Mesendoderm (in vitro differentiated cells): ENCODE results near the gene AIP.

ENCODE experiments used
- DNase-seq: peaks from one replicate; pipeline ENCODE4 v3.0.0; 2013
- H2AK5ac ChIP-seq: 2 replicates; pipeline ENCODE4 v1.6.1; 2013; ENCODE audit warnings: low read length, inconsistent platforms
- H2BK120ac ChIP-seq: 2 replicates; pipeline ENCODE4 v1.6.1; 2013; ENCODE audit warnings: low read depth, mild to moderate bottlenecking, low read length, moderate library complexity, mixed read lengths
- H2BK15ac ChIP-seq: replicated peaks from 2 replicates; pipeline ENCODE4 v1.6.1; 2013; ENCODE audit warnings: low read depth, mild to moderate bottlenecking, moderate library complexity
- H2BK5ac ChIP-seq: 2 replicates; pipeline ENCODE4 v1.6.1; 2013; ENCODE audit warnings: low read length, inconsistent platforms
- H3K18ac ChIP-seq: 2 replicates; pipeline ENCODE4 v1.6.1; 2013; ENCODE audit warnings: mild to moderate bottlenecking, low read length, mixed read lengths
- H3K23ac ChIP-seq: one replicate; pipeline ENCODE4 v1.6.1; 2013; ENCODE audit warnings: low read length
- H3K27ac ChIP-seq: 2 replicates; pipeline ENCODE4 v1.5.1; 2013; ENCODE audit warnings: low read depth, mild to moderate bottlenecking, inconsistent platforms, low read length, moderate library complexity
- H3K27me3 ChIP-seq: 2 replicates; pipeline ENCODE4 v1.6.1; 2013; ENCODE audit warnings: low read length, control low read depth, mild to moderate bottlenecking, inconsistent platforms; ENCODE audit not compliant: insufficient read depth, poor library complexity
- H3K36me3 ChIP-seq: 2 replicates; pipeline ENCODE4 v1.6.1; 2013; ENCODE audit warnings: low read length, inconsistent platforms; ENCODE audit not compliant: control insufficient read depth, insufficient read depth
- H3K4ac ChIP-seq: one replicate; pipeline ENCODE4 v1.6.1; 2013; ENCODE audit warnings: low read depth, mild to moderate bottlenecking, low read length, moderate library complexity
- H3K4me1 ChIP-seq: 2 replicates; pipeline ENCODE4 v1.6.1; 2013; ENCODE audit warnings: low read depth, low read length, inconsistent platforms; ENCODE audit not compliant: control insufficient read depth
- H3K4me2 ChIP-seq: 2 replicates; pipeline ENCODE4 v1.6.1; 2013; ENCODE audit warnings: low read length
- H3K4me3 ChIP-seq: 2 replicates; pipeline ENCODE4 v1.5.1; 2013; ENCODE audit warnings: mild to moderate bottlenecking, low read length
- H3K56ac ChIP-seq: one replicate; pipeline ENCODE4 v1.6.1; 2013; ENCODE audit warnings: low read length
- H3K79me1 ChIP-seq: 2 replicates; pipeline ENCODE4 v1.6.1; 2013; ENCODE audit warnings: low read length, inconsistent platforms
- H3K79me2 ChIP-seq: 2 replicates; pipeline ENCODE4 v1.6.1; 2013; ENCODE audit warnings: mild to moderate bottlenecking, low read length; ENCODE audit not compliant: control insufficient read depth, insufficient read depth
- H3K9ac ChIP-seq: 2 replicates; pipeline ENCODE4 v1.6.1; 2013; ENCODE audit warnings: low read length, inconsistent platforms
- H4K5ac ChIP-seq: one replicate; pipeline ENCODE4 v1.6.1; 2013; ENCODE audit warnings: low read length
- H4K8ac ChIP-seq: one replicate; pipeline ENCODE4 v1.6.1; 2013; ENCODE audit warnings: low read depth, mild to moderate bottlenecking, control low read depth, low read length, moderate library complexity
- WGBS: extraction: QIAGEN DNeasy Blood & Tissue Kit; methylation state at CpG from one replicate; pipeline ENCODE4 v1.1.7; 2013; ENCODE audit warnings: low lambda C conversion rate, missing lambda C conversion rate; ENCODE audit not compliant: insufficient coverage; ENCODE audit errors: extremely low coverage; 5-methylcytosine and 5-hydroxymethylcytosine counted together

AIP gene

GRCh38 chr11:67436459-67437081, 46.3 kb upstream of the AIP start:
- Histone ChIP-seq H3K27me3 (no peaks in the 10 kb centered on the region), H3K79me1 (no peaks in the 10 kb centered on the region), H3K18ac (peak overlapping the region; percentile 29), H2BK5ac (peak overlapping the region; percentile 6), H3K4me2 (no peak overlapping the region), H3K4ac (peak overlapping the region; percentile 20), H3K4me1 (peaks cover 2% of the 10 kb centered on the region), H4K5ac (no peak overlapping the region), H3K27ac (peak overlapping the region; percentile 76), H3K36me3 (peaks cover 2% of the 10 kb centered on the region), H2AK5ac (no peak overlapping the region), H4K8ac (no peak overlapping the region), H3K23ac (no peak overlapping the region), H3K4me3 (no peak overlapping the region), H2BK15ac (no peak overlapping the region), H3K79me2 (no peaks in the 10 kb centered on the region), H3K56ac (peak overlapping the region; percentile 77), H3K9ac (peak overlapping the region; percentile 42), H2BK120ac (no peak overlapping the region)
- no CpG with 5 or more reads among the region's 6 CpGs for WGBS
- peak; percentile 96 for DNase-seq

DNA sequence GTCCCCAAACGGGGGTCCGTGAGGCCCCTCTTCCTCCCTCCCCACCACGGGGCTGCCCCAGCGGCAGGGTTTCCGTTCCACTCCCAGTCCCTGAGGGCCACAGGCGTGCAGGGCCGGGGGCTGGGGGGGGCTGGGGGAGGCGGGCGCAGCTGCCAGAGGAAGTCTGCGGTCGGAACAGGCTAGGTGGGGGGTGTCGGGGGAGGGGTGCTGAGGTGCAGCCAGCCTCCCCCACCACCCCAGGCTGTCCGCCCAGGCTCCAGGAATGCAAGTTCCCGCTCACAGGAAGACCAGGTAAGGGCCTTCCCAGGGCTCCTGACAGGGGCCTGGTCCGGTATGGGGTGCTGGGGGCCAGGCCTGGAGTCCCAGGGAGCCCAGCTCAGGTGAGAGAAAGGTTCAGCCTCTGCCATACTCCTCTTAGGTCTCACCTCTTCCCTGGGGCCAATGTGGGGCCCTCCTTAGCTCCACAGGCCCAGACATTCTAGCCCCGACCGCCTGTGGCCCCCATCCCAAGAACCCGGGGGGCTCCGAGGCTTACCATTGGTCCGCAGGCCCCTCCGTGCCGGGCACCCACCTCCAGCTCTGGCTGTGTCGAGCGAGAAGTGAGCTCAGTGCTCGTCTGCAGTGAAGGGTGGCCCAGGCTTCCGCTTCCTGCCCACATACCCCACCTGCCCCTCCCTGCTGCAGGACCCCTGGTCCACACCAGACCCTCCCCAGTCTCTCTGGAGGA, 45.6 kb upstream of the AIP start, which contains the start of gene PTPRCAP:
PTPRCAP (minus strand) TSS at position 601 of the 727 bp plus-strand sequence; CDS start at position 538, 63 bp downstream.
- Histone ChIP-seq H3K27me3 (no peaks in the 10 kb centered on the region), H3K4me1 (peaks cover 2% of the 10 kb centered on the region), H2BK5ac (peak within 1 kb of the TSS; percentile 6), H3K56ac (peak within 1 kb of the TSS; percentile 77), H4K5ac (no peak within 1 kb of the TSS), H3K79me2 (no peaks in the 10 kb centered on the region), H3K36me3 (peaks cover 2% of the 10 kb centered on the region), H3K23ac (no peak within 1 kb of the TSS), H3K4me2 (no peak within 1 kb of the TSS), H3K9ac (peak within 1 kb of the TSS; percentile 47), H2AK5ac (no peak within 1 kb of the TSS), H3K4me3 (no peak within 1 kb of the TSS), H2BK120ac (no peak within 1 kb of the TSS), H3K27ac (peak within 1 kb of the TSS; percentile 75), H2BK15ac (no peak within 1 kb of the TSS), H3K18ac (peak within 1 kb of the TSS; percentile 29), H4K8ac (no peak within 1 kb of the TSS), H3K4ac (peak within 1 kb of the TSS; percentile 20), H3K79me1 (no peaks in the 10 kb centered on the region)
- WGBS: no CpG with 5 or more reads among the region's 26 CpGs
- DNase-seq: peak; percentile 71

- Histone ChIP-seq H2BK5ac (no peak overlapping the region), H3K79me2 (no peaks in the 10 kb centered on the region), H2BK120ac (no peak overlapping the region), H4K5ac (no peak overlapping the region), H2BK15ac (no peak overlapping the region), H3K27ac (peak overlapping the region; percentile 75), H2AK5ac (no peak overlapping the region), H3K4me2 (no peak overlapping the region), H3K79me1 (no peaks in the 10 kb centered on the region), H3K4ac (no peak overlapping the region), H3K4me3 (no peak overlapping the region), H3K56ac (peak overlapping the region; percentile 58), H3K27me3 (no peaks in the 10 kb centered on the region), H3K23ac (no peak overlapping the region), H3K9ac (peak overlapping the region; percentile 47), H3K18ac (peak overlapping the region; percentile 10), H3K4me1 (peaks cover 2% of the 10 kb centered on the region), H4K8ac (no peak overlapping the region), H3K36me3 (peaks cover 2% of the 10 kb centered on the region)
- no peak for DNase-seq
- WGBS: no CpG with 5 or more reads among the region's 3 CpGs
Measured at GRCh38 chr11:67437809-67438157, 45.0 kb upstream of the AIP start.

DNA sequence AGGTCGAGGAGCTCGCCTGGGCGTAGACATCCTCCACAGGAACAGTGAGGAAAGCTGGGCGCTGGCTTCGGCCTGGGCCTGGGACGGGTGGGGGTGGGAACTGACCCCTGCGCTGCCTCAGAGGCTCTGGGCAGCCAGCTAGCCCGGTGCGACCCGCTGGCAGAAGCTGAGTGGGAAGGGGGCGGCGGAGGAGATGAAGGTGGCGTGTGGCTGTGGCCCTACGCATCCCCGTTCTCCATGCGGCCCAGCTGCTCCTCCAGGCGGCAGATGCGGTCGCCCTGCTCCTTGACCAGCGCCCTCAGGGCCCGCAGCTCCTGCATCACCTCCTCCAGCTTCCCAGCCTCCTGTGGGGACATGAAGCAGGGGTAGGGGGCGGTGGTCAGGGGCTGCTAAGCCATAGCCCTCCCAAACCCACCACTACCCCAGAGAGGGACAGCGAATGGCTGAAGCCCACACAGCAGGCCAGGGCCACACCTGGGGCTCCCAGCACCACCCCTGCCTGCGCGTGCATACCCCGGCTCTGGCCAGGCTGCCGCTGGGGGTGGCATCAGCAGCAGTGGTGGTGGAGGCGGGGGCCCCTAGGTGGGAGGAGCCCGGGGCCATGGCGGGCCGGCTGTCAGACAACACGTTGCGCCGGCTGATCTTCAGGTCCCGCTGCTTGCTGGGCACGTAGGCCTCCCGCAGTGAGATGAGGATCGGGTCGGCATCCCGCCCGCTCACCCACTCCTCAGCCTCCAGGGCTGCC, 44.5 kb upstream of the AIP start:
- H3K18ac ChIP-seq: no peak overlapping the region
- no peaks in the 10 kb centered on the region for H3K27me3 ChIP-seq
- H3K79me1 ChIP-seq: no peaks in the 10 kb centered on the region
- peak overlapping the region; percentile 12 for H3K27ac ChIP-seq
- H3K4me2 ChIP-seq: no peak overlapping the region
- no peak overlapping the region for H4K8ac ChIP-seq
- no peak overlapping the region for H3K4me3 ChIP-seq
- no peak overlapping the region for H2AK5ac ChIP-seq
- H3K79me2 ChIP-seq: no peaks in the 10 kb centered on the region
- no peak overlapping the region for H2BK120ac ChIP-seq
- H2BK5ac ChIP-seq: no peak overlapping the region
- no CpG with 5 or more reads among the region's 41 CpGs for WGBS
- no peak overlapping the region for H3K4ac ChIP-seq
- no peak overlapping the region for H2BK15ac ChIP-seq
- H4K5ac ChIP-seq: no peak overlapping the region
- H3K9ac ChIP-seq: no peak overlapping the region
- H3K36me3 ChIP-seq: peaks cover 2% of the 10 kb centered on the region
- H3K23ac ChIP-seq: no peak overlapping the region
- peaks cover 2% of the 10 kb centered on the region for H3K4me1 ChIP-seq
- no peak for DNase-seq
- no peak overlapping the region for H3K56ac ChIP-seq

- Histone ChIP-seq H3K56ac (no peak overlapping the region), H3K79me1 (no peaks in the 10 kb centered on the region), H3K4ac (no peak overlapping the region), H4K5ac (no peak overlapping the region), H3K27me3 (no peaks in the 10 kb centered on the region), H2BK15ac (no peak overlapping the region), H2BK5ac (no peak overlapping the region), H3K23ac (no peak overlapping the region), H3K4me3 (no peak overlapping the region), H3K36me3 (no peaks in the 10 kb centered on the region), H2BK120ac (no peak overlapping the region), H2AK5ac (no peak overlapping the region), H3K79me2 (no peaks in the 10 kb centered on the region), H3K9ac (no peak overlapping the region), H3K4me1 (peaks cover 2% of the 10 kb centered on the region), H4K8ac (no peak overlapping the region), H3K18ac (no peak overlapping the region), H3K27ac (no peak overlapping the region), H3K4me2 (no peak overlapping the region)
- WGBS: no CpG with 5 or more reads among the region's 31 CpGs
- peak; percentile 62 for DNase-seq
Measured at GRCh38 chr11:67439321-67440228, 43.3 kb upstream of the AIP start.
